HG03558 (cell line): ENCODE results near the gene IGFN1.

Experiments
- ATAC-seq: cut with Tn5 transposase; IDR thresholded peaks from one replicate; pipeline ENCODE4 v1.9.1; 2021; ENCODE audit warnings: moderate number of reproducible peaks; ENCODE audit not compliant: unreplicated experiment; ENCODE audit errors: extremely low read depth

The IGFN1 gene

DNA sequence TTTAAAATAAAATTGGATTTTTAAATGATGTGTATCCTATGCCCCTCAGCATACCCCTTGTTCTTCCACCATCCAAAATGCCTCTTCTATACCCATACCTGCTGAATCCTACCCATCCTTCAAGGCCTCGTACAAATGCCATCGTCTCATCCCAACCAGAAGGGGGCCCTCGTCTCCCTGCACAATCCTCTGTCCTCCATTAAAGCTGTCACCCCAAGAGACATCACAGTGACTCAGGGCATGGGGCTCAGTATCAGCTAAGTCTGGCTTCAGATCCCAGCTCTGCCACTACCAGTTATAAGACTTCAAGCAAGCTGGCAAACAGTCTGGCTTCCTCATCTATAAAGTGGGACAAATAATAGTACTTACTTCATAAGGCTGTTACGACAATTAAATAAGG is 23.8 kb downstream of the IGFN1 start:
- no peak for ATAC-seq

DNA sequence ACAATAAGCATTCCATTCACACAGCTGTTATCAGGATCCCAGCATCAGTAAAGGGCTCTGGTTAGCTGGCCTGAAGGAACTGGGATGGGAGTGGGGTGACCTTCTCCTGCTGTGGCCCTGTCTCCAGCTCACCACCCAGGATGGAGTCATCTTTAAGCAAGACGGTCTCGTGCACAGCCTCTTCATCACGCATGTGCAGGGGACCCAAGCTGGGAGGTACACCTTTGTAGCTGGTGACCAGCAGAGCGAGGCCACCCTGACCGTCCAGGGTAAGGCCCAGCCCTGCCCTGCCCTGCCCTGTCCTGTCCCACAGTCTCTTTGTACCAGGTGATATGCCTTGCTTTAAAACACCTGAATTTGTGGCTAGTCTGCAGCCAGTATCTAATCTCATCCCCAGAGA is 24.3 kb downstream of the IGFN1 start:
- no peak for ATAC-seq

DNA sequence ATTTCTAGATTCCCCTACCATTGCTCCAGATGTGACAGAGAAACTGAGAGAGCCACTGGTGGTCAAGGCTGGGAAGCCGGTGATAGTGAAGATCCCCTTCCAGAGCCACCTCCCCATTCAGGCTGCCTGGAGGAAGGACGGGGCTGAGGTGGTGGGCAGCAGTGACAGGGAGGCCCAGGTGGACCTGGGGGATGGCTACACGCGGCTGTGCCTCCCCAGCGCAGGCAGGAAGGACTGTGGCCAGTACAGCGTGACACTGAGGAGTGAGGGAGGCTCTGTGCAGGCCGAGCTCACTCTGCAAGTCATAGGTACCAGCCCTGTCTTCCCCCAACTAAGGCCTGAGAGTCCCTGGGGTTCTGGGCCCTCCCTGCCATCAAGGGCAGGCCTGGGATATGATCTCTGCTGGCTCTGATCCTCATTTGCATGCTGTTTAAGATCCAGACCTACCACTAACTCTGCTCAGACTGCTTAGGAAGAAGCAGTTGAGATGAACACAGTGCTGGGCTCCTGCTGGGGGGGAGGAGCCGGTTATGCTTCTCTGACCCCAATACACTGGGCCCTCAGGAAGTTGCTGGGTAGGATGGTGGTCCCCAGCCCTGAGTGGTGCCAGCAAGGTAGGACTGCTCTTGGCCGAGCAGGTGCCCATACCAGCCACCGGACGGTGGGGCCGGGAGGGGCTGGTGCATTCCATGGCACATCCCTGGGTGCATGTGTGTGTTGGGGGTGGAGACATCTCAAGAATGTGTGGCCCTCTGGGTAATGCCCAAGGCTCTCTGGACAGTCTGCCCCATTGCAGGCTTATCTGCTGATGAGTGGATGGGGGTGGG is 25.1 kb downstream of the IGFN1 start:
- no peak for ATAC-seq

DNA sequence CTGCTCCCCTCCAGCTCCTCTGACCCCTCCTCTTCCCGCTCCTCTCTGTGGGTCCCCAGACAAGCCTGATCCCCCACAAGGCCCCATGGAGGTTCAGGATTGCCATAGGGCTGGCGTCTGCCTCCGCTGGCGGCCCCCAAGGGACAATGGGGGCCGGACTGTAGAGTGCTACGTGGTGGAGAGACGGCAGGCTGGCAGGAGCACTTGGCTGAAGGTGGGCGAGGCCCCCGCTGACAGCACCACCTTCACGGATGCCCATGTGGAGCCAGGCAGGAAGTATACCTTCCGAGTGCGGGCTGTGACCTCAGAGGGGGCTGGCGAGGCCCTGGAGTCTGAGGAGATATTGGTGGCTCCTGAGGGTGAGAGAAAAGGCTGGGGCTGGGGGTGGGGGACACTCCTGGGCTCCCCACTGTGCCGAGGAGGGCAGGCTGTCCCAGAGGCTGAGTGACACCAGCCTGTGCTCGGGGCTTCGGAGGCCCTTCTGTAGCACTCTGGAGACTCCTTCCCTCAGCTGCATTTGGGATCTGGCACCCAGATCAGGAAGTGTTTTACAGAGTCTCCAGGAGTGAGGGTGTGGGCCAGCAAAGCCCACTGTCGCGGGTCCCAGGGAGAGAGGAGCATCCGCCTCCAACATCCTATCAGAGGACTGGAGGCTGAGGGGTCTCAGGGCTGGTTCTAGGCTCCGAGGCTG is 25.9 kb downstream of the IGFN1 start:
- no peak for ATAC-seq

DNA sequence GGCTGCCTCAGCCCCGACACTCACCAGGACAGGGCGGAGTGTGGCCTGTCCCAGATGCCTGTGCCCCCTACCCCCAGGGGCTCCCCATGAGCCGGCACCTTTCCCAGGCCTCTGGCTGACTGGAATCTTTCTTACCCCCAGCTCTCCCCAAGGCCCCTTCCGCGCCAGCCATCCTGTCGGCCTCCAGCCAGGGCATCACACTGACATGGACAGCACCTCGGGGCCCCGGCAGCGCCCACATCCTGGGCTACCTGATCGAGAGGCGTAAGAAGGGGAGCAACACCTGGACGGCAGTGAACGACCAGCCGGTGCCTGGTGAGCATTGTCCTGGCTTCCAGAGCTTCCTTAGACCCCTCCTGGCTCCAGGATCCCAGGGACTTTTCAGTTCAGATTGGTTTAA is 26.5 kb downstream of the IGFN1 start:
- ATAC-seq: no peak

DNA sequence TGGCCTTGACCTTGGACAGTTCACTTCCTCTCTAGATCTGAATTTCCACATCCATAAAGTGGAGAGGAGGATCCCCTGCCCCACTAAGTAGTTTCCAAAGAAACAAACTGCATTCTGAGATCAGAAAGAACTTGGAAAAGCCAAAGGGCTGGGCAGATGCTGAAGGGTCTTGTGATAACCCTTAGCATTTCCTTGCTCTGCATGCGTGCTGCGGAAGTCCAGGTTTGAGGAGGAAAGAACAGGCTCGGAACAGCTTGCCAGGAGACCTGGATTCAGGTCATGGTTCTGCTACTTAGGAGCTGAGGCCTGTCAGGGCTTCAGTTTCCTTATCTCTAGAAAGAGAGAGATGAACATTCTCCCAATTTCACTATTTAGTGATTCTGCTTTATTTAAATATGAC is 27.2 kb downstream of the IGFN1 start:
- no peak for ATAC-seq

DNA sequence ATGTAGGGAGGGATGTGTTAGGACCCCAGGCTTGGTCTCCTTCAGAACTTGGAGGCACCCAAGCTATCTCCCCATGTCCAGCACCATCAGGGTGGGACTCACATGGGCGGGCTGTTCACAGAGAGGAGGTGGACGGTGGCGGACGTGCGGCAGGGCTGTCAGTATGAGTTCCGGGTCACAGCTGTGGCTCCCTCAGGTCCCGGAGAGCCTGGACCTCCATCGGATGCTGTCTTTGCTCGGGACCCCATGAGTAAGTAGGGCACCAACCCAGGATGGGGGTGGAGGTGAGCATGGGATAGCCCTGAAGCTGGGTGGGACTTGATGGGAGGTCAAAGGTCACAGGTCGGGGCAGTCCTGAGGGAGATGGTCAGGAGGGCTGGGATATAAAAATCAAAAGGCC is 27.8 kb downstream of the IGFN1 start:
- ATAC-seq: no peak

DNA sequence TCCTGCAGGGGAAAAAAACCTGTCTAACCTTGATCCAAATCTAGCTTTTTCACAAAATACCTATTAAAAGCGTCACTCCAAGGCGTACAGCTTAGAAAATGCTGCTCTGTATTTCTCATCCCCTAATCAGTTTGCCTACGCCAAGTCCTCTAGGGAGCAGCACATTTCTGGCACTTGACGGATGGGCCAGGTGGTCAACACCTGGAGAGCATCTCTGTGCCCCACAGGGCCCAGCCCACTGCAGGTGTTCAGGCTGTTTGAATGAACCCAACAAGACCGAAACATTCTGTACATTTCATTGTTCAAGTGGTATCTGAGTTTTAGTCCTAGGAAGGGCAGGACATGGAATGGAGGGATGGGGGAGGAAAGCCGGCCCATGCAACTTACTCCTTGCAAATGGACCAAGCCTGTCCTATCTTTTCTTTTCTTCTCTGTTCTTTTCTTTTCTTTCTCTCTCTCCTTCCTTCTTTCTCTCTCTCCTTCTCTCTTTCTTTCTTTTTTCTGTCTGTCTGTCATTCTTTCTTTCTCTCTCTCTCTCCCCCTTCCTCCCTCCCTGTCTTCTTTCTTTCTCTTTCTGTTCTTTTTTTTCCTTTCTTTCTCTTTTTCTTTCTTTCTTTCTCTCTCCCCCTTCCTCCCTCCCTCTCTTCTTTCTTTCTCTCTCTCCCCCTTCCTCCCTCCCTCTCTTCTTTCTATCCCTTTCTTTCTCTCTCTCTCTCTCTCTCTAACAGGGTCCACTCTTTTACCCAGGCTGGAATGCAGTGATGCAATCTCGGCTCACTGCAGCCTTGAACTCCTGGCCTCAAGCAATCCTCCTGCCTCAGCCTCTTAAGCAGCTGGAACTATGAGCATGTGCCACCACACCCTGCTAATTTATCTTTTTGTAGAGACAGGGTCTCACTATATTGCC is 29.1 kb downstream of the IGFN1 start:
- ATAC-seq: no peak

DNA sequence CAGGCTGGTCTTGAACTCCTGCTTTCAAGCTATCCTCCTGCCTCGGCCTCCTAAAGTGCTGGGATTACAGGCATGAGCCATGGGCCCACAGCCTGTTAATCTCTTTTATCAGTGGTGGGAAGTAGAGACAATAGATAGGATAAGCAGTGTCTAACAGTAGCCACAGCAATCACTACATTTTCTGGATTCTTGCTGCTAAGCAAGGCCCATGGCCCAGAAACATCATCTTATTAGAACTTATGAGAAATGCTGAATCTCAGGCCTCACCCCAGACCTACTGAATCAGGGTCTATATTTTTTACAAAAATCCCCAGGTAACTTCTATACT is 29.7 kb downstream of the IGFN1 start:
- ATAC-seq: no peak

DNA sequence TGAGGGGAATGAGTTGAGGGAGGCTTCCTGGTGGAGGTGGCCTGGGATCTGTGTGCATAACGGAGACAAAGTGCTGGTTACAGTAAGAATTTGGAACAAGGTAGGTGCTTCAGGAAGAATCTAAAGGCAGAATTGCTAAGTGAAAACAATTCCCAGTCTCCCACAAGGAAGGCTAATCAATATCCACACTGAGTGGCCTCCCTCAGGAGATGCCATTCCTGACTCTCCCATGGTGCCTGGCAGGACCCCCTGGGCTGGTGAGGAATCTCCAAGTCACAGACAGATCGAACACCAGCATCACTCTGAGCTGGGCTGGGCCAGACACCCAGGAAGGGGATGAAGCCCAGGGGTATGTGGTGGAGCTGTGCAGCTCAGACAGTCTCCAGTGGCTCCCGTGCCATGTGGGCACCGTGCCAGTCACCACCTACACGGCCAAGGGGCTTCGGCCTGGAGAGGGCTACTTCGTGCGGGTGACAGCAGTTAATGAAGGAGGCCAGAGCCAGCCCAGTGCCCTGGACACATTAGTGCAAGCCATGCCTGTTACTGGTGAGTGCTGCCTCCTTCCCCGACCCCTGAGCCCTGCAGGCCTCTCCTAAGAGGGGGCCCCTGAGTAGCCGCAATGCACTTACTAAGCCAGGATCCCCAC is 30.7 kb downstream of the IGFN1 start:
- no peak for ATAC-seq

DNA sequence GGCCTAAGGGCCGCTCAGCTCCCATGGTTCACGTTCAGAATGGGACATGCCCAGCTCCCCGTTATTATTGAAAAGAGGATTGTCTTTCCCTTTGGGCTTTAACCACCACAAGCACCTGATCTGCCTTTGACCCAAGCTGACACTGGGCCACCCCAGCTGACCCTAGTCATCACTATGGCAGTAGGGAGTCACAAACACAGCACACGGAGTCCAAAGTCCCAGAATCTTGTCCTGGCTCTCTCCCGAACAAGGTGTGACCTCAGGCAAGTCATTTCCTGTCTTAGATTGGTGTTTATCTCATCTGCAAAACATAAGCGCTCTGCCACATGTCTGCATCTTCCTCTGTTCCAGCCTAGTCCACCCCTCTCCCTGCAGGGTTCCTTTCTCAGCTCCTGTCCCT is 31.5 kb downstream of the IGFN1 start:
- ATAC-seq: no peak

DNA sequence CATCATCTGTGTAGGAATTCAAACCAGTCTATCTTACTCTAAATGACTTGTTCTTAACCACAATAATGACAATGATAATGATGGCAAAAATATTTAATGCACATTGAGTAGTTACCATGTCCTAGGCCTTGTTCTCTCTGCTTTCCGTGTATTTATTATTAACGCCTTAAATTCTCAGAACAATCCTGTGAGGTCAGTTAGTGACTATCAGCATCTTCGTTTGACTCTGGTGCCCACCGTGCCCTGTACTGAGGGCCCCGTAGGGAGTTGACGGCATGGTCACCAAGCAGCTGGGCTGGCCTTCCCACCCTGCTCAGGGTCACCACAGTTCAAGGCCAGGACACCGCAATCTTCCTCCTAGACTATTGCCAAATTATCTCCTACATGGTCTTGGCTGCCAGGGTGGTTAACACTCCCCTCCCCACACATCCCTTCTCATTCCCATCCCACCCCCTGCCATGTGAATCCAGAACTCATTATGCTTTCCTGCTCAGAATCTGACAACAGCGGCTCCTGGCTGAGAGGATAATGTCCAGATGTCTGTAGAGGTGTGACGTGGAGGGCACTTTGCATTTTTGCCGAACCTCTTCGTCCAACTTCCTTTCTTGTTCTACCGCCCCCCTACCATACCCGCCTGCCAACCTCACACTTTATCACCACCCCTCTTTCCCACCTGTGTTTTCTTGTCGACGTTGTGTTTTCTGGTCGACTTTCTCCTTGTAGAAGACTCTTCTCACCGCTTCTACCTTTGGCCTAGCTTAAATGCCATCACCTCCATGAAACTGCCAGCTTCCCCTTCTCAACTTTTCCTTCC is 33.4 kb downstream of the IGFN1 start:
- no peak for ATAC-seq

DNA sequence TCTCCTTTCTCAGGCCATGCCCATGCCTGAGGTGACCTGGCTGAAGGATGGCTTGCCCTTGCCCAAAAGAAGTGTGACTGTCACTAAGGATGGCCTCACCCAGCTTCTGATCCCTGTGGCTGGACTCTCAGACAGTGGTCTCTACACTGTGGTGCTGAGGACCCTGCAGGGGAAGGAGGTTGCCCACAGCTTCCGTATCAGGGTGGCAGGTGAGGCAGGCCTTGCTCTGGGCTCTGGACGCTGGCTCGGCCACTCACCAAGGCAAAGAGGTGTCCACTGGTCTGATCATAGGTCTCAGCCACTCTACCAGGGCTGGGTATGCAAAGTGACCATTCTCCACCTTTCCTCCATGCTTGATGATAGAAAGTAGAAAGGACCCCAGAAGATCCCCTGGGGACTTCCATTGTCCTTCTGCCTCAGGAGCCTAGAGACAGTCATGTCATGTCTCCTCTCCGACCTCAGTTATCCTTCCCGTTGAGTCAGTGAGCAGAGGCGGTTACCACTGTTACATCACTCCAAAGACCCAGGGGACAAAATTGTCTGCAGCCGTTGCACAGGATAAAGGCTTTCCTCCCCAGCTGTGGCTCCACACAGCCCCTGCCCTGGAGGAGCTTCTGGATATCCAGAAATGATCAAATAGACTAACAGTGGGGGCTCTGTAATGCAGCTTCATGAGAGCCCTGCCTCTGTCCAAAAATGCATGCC is 34.2 kb downstream of the IGFN1 start:
- no peak for ATAC-seq

DNA sequence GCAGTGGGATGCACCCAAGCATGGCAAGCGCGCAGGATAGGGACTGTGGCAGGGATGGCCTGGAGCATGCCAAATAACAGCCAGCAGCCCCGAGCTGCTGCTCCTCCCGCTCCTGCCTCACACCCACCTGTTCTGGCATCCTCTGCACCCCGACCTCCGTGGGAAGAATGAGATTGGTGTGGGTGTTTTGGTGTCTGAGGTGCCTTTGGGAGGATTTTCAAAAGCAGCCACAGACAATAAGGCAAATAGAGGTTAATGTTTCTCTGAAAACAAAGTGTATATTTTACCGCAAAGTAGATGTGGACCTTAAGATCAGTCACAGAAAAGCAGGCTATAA is 35.5 kb downstream of the IGFN1 start:
- ATAC-seq: no peak

DNA sequence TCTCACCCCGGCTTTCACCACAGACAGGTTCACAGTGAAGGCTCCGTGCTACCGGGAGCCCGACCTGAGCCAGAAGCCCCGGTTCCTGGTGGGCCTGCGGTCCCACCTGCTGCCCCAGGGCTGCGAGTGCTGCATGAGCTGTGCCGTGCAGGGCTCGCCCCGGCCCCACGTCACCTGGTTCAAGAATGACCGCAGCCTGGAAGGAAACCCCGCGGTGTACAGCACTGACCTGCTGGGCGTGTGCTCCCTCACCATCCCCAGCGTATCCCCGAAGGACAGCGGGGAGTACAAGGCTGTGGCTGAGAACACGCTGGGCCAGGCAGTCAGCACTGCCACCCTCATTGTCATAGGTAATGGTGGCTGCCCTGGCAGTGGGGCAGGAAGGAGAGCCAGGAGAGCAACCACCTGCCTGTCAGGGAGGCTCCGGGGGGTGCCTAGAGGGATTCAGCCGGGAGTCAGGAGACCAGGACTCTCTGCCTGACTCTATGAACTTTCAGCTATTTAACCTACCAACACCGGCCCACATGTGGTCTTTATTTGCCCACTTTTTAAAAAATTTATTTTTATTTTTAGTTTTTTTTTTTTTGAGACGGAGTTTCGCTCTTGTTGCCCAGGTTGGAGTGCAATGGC is 36.4 kb downstream of the IGFN1 start:
- no peak for ATAC-seq

DNA sequence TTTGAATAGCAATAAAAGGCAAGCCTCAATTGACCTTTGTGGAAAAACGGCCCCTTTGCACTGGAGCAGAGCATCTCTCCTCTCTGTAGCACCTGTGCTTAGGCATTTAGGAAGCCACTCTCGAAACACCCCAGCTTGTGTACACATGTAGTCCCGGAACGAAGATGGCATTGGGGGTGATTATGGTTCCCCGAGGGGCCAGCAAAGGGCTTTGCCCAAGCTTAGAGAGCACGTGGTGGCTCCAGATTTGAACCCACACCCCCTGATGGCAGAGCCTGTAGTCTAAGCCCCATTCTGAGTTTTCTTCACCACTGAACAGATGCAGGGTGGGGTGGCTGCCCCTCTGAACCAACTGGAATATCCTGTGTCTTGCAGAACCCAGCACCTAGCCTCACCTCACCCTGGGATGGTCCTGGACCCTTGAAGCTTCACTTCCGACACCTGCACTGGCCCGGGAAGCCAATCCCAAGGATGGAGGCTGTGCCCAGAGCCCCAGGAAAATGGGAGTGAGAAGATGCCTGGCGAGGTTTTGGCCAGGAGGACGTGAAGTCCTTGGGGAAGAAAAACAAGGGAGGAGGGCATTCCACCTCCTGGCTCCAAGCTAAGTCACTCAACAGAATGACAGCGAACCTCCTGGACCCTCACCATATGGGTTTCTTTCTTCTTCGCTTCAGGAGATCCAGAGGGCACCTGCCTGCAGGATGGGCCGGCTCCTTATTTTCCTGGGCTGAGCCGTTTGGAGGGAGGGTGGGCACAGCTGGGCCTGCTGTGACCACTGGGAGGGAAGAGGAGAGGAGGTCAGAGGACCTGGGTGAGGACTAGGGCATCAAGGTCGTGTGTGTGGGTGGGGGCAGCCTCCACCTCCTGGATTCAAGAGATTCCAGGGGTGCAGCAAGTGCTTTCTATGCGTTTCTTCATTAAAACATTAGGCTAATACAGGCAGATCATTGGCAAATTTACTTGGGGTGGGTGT is 37.7 kb downstream of the IGFN1 start:
- no peak for ATAC-seq

DNA sequence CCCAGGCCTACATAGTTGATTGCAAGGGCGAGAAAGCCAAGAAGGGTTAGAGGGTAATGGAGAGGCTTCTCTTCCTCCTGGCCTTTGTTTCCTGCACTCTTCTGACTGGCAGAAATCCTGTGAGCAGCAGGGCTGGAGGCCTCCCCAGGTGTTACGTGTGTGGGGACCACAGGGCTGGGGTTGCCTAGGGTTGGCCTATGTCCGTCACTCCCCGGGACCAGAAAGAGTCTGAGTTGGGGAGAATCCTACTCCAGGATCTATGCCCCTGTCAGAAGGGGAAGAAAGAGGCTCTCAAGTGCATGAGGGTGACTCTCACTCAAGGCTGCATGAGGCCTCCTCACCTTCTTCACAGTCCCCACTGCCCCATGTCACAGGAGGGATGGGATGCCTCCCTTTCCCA is 38.5 kb downstream of the IGFN1 start:
- ATAC-seq: no peak
